K562 (cell line): ENCODE data around the gene PPM1H. TPM values are rescaled to one million over a fixed set of nuclear protein-coding genes. Genes with fewer than 3 reads are reported as not detected.

Experiments used
- AFF1 ChIP-seq, 2 experiments: fragments of 450-650 bp; IDR thresholded peaks; 2 replicates each; pipeline ENCODE4 v1.6.1; 2018; ENCODE audit warnings: mild to moderate bottlenecking in 2 of 2, low read depth in 1 of 2; ENCODE audit not compliant: partially characterized antibody in 2 of 2
- CUX1 ChIP-seq: fragments of 200-800 bp; sonication (Bioruptor generic); IDR thresholded peaks from 2 replicates; pipeline ENCODE4 v1.6.1; 2016; ENCODE audit warnings: missing genetic modification characterization, missing compliant biosample characterization
- DMBX1 ChIP-seq: fragments of 250-450 bp; sonication (Bioruptor Pico); IDR thresholded peaks from 2 replicates; pipeline ENCODE4 v1.8.0; 2022; ENCODE audit warnings: inconsistent platforms, mild to moderate bottlenecking, moderate library complexity, borderline replicate concordance
- E2F1 ChIP-seq: sonication (generic); formaldehyde crosslinking; IDR thresholded peaks from 2 replicates; pipeline ENCODE4 v1.8.1; 2023; ENCODE audit warnings: mild to moderate bottlenecking, missing genetic modification reagents, moderate library complexity
- ELK3 ChIP-seq: fragments of 450-650 bp; formaldehyde crosslinking; IDR thresholded peaks from 2 replicates; pipeline ENCODE4 v1.4.0; 2020; ENCODE audit warnings: mild to moderate bottlenecking
- POLR2AphosphoS2 ChIP-seq: IDR thresholded peaks from 2 replicates; pipeline ENCODE4 v1.6.1; 2012; ENCODE audit warnings: low read length, improper control_type of control experiment
- RFX7 ChIP-seq: fragments of 250-450 bp; sonication (Bioruptor Pico); IDR thresholded peaks from 2 replicates; pipeline ENCODE4 v1.5.1; 2021; ENCODE audit warnings: mild to moderate bottlenecking
- SP1 ChIP-seq: sonication (generic); formaldehyde crosslinking; IDR thresholded peaks from 2 replicates; pipeline ENCODE4 v1.8.1; 2022; ENCODE audit warnings: mild to moderate bottlenecking, missing genetic modification reagents
- ZBED1 ChIP-seq: IDR thresholded peaks from 2 replicates; pipeline ENCODE4 v1.6.1; 2014
- ZBTB34 ChIP-seq: fragments of 250-450 bp; sonication (Bioruptor Pico); IDR thresholded peaks from 2 replicates; pipeline ENCODE4 v1.8.0; 2021; ENCODE audit warnings: mild to moderate bottlenecking, moderate library complexity
- ZEB2 ChIP-seq: fragments of 450-650 bp; IDR thresholded peaks from 2 replicates; pipeline ENCODE4 v1.6.1; 2016
- ZNF263 ChIP-seq: sonication (generic); formaldehyde crosslinking; IDR thresholded peaks from 2 replicates; pipeline ENCODE4 v1.8.0; 2022; ENCODE audit warnings: mild to moderate bottlenecking, missing genetic modification reagents, borderline replicate concordance
- ZNF75A ChIP-seq: fragments of 450-650 bp; formaldehyde crosslinking; IDR thresholded peaks from 2 replicates; pipeline ENCODE4 v1.4.0; 2020; ENCODE audit warnings: mild to moderate bottlenecking
- polyA plus RNA-seq, 8 experiments: library from polyadenylated mRNA; depleted of rRNA in 4 of 8; stranded (reverse) in 5 of 8; unstranded in 3 of 8; fragments of >200 nt; fragmentation: Nextera tagmentation in 2 of 8; fragmentation: Illumina TruSeq in 1 of 8; extraction: Ambion mirVana in 2 of 8; extraction: Trizol in 1 of 8; gene quantifications; 2 replicates each; pipeline versions ENCODE4 v1.2.1 to v1.2.3, GENCODE V29; 2011 to 2014; ENCODE audit warnings: inconsistent platforms in 1 of 8, missing spikeins in 1 of 8
- total RNA-seq, 7 experiments: library from RNA; depleted of rRNA in 6 of 7; stranded (reverse); fragments of >200 nt in 6 of 7; fragmentation: Illumina TruSeq in 2 of 7; extraction: Trizol in 2 of 7; gene quantifications; 2 replicates each; pipeline versions ENCODE4 v1.2.1 to v1.2.3, GENCODE V29; 2011 to 2021; ENCODE audit warnings: low replicate concordance in 1 of 7
- TF ChIP-seq, protein P1 (sequence below): fragments of 450-650 bp; IDR thresholded peaks from 2 replicates; pipeline ENCODE4 v1.6.1; 2016; ENCODE audit warnings: low read depth, mild to moderate bottlenecking, moderate library complexity

PPM1H gene
- total and polyA plus RNA-seq, 9 of the 15 experiments (the other 6 are each of a cell fraction or from before 2014, with no cell fraction given): 5.3 to 29.3 (median 11.3) TPM

DNA sequence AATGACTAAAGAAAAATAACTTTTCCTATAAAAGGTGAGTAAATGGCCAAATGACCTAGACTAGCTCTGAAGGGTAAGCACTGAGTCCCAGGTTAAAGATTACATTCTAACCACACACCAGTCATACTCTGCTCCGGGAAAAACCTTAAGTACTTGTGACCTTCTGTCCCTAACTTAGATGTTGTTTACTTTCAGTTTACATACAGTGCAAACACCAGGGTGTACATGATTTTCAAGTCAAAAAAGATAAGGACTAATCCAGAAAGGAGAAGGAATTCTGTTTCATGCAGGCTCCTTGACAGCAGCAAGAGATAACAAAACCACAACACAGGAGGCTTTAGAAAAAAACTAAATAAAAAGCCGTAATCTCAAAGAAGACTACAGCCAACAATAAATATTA is 174.2 kb downstream of the PPM1H start (continued):
- TF ChIP-seq ZBTB34 (CRISPR knock-in tag): no peak
- TF ChIP-seq CUX1 (CRISPR knock-in tag): no peak
- no peak for TF ChIP-seq POLR2AphosphoS2
- TF ChIP-seq, protein P1, sequence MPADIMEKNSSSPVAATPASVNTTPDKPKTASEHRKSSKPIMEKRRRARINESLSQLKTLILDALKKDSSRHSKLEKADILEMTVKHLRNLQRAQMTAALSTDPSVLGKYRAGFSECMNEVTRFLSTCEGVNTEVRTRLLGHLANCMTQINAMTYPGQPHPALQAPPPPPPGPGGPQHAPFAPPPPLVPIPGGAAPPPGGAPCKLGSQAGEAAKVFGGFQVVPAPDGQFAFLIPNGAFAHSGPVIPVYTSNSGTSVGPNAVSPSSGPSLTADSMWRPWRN: peak; percentile 71; the same call in 1 of the 2 replicates
- no peak for TF ChIP-seq ZNF75A (CRISPR knock-in tag)
- no peak for TF ChIP-seq ELK3
- no peak for TF ChIP-seq RFX7
- TF ChIP-seq ZEB2: 0 out of 2 replicates have a peak, but pooled peaks have one; percentile 31
- TF ChIP-seq AFF1 (IDR thresholded peaks at IDR 0.05; ENCODE audit: low read depth in 1 of 2, partially characterized antibody in 2 of 2): no peak
- TF ChIP-seq ZNF263 (CRISPR knock-in tag): no peak
- TF ChIP-seq E2F1: no peak
- no peak for TF ChIP-seq ZBED1
- no peak for TF ChIP-seq DMBX1
- no peak for TF ChIP-seq SP1 (CRISPR knock-in tag)
